SK-N-SH treated with all-trans-retinoic acid at 6 μM for 48 hours (cell line): ENCODE results near the gene GATC.

Source experiments
- ATAC-seq: fragments of 200-7000 bp; cut with Tn5 transposase; 3 replicates; pipeline ENCODE4 v1.9.1; 2020; ENCODE audit warnings: mild to moderate bottlenecking, moderate library complexity
- ARNTL ChIP-seq: fragments of 450-650 bp; formaldehyde crosslinking; IDR thresholded peaks from 2 replicates; pipeline ENCODE4 v1.5.0; 2020; ENCODE audit warnings: low read depth, mild to moderate bottlenecking, moderate library complexity, borderline replicate concordance
- BACH2 ChIP-seq: fragments of 250-450 bp; sonication (Bioruptor Pico); IDR thresholded peaks from 2 replicates; pipeline ENCODE4 v1.9.0; 2021; ENCODE audit warnings: mild to moderate bottlenecking, borderline replicate concordance
- CREB5 ChIP-seq: fragments of 250-450 bp; sonication (Bioruptor Pico); IDR thresholded peaks from 2 replicates; pipeline ENCODE4 v1.5.1; 2020; ENCODE audit warnings: low read depth, mild to moderate bottlenecking, moderate library complexity
- CSDC2 ChIP-seq: fragments of 250-450 bp; sonication (Bioruptor Pico); IDR thresholded peaks from 2 replicates; pipeline ENCODE4 v1.5.0; 2020; ENCODE audit warnings: mild to moderate bottlenecking, moderate library complexity
- CSRNP3 ChIP-seq: fragments of 250-450 bp; sonication (Bioruptor Pico); IDR thresholded peaks from 2 replicates; pipeline ENCODE4 v1.5.1; 2021; ENCODE audit warnings: mild to moderate bottlenecking, moderate library complexity
- ESRRG ChIP-seq: fragments of 250-450 bp; sonication (Bioruptor Pico); IDR thresholded peaks from 2 replicates; pipeline ENCODE4 v1.6.1; 2021; ENCODE audit warnings: mild to moderate bottlenecking
- GLIS3 ChIP-seq: fragments of 250-450 bp; sonication (Bioruptor Pico); IDR thresholded peaks from 2 replicates; pipeline ENCODE4 v1.5.0; 2020; ENCODE audit warnings: mild to moderate bottlenecking, moderate library complexity
- ISL1 ChIP-seq: fragments of 250-450 bp; sonication (Bioruptor Pico); IDR thresholded peaks from 2 replicates; pipeline ENCODE4 v2.1.2; 2022; ENCODE audit warnings: mild to moderate bottlenecking, moderate library complexity
- POU6F1 ChIP-seq: fragments of 250-450 bp; sonication (Bioruptor Pico); IDR thresholded peaks from 2 replicates; pipeline ENCODE4 v1.8.0; 2021; ENCODE audit warnings: low read depth, mild to moderate bottlenecking, moderate library complexity, borderline replicate concordance
- PPARA ChIP-seq: fragments of 250-450 bp; sonication (Bioruptor Pico); IDR thresholded peaks from 2 replicates; pipeline ENCODE4 v1.5.0; 2020; ENCODE audit warnings: mild to moderate bottlenecking, borderline replicate concordance
- RARB ChIP-seq: fragments of 250-450 bp; sonication (Bioruptor Pico); IDR thresholded peaks from 2 replicates; pipeline ENCODE4 v1.8.0; 2021; ENCODE audit warnings: mild to moderate bottlenecking, moderate library complexity
- SNAI2 ChIP-seq: fragments of 250-450 bp; sonication (Bioruptor Pico); IDR thresholded peaks from 2 replicates; pipeline ENCODE4 v1.5.0; 2020; ENCODE audit warnings: mild to moderate bottlenecking, moderate library complexity
- TCF4 ChIP-seq: fragments of 250-450 bp; sonication (Bioruptor Pico); IDR thresholded peaks from 2 replicates; pipeline ENCODE4 v1.8.0; 2021; ENCODE audit warnings: mild to moderate bottlenecking, moderate library complexity, borderline replicate concordance
- TOX ChIP-seq: fragments of 250-450 bp; sonication (Bioruptor Pico); IDR thresholded peaks from 2 replicates; pipeline ENCODE4 v1.8.0; 2021; ENCODE audit warnings: mild to moderate bottlenecking, moderate library complexity, borderline replicate concordance
- ZC3H10 ChIP-seq: fragments of 250-450 bp; sonication (Bioruptor Pico); IDR thresholded peaks from 2 replicates; pipeline ENCODE4 v1.5.1; 2021; ENCODE audit warnings: mild to moderate bottlenecking, moderate library complexity
- ZFP3 ChIP-seq: fragments of 250-450 bp; sonication (Bioruptor Pico); IDR thresholded peaks from 2 replicates; pipeline ENCODE4 v1.5.0; 2020; ENCODE audit warnings: mild to moderate bottlenecking, moderate library complexity
- ZFP30 ChIP-seq: fragments of 450-650 bp; formaldehyde crosslinking; IDR thresholded peaks from 2 replicates; pipeline ENCODE4 v1.5.0; 2022; ENCODE audit warnings: mild to moderate bottlenecking, moderate library complexity
- ZNF565 ChIP-seq: fragments of 450-650 bp; formaldehyde crosslinking; conservative IDR thresholded peaks from 2 replicates; pipeline ENCODE4 v1.5.0; 2020; ENCODE audit warnings: low read depth, mild to moderate bottlenecking, moderate library complexity
- ZNF70 ChIP-seq: fragments of 450-650 bp; formaldehyde crosslinking; IDR thresholded peaks from 2 replicates; pipeline ENCODE4 v1.5.0; 2020; ENCODE audit warnings: mild to moderate bottlenecking, moderate library complexity
- ZNF8 ChIP-seq: fragments of 450-650 bp; formaldehyde crosslinking; IDR thresholded peaks from 2 replicates; pipeline ENCODE4 v1.5.0; 2020; ENCODE audit warnings: mild to moderate bottlenecking, moderate library complexity

GATC gene

GRCh38 chr12:120460157-120460556 is 13.9 kb downstream of the GATC start:
- TF ChIP-seq ISL1 (CRISPR knock-in tag), result no peak
- TF ChIP-seq CREB5, result no peak
- no peak for TF ChIP-seq ZFP3
- TF ChIP-seq GLIS3 (CRISPR knock-in tag), result no peak
- TF ChIP-seq CSDC2 (CRISPR knock-in tag), result no peak
- TF ChIP-seq BACH2 (CRISPR knock-in tag), result no peak
- TF ChIP-seq TOX (CRISPR knock-in tag), result no peak
- no peak for TF ChIP-seq ZNF70 (CRISPR knock-in tag)
- no peak for TF ChIP-seq TCF4 (CRISPR knock-in tag)
- TF ChIP-seq PPARA, result no peak
- no peak for TF ChIP-seq SNAI2 (CRISPR knock-in tag)
- ATAC-seq, result no peak

- no peak for ATAC-seq
- TF ChIP-seq CSDC2 (CRISPR knock-in tag) (no peak), RARB (CRISPR knock-in tag) (no peak), ISL1 (CRISPR knock-in tag) (no peak), ZNF8 (CRISPR knock-in tag) (no peak), GLIS3 (CRISPR knock-in tag) (no peak), POU6F1 (CRISPR knock-in tag) (no peak), ZFP30 (CRISPR knock-in tag) (no peak), TCF4 (CRISPR knock-in tag) (no peak), CSRNP3 (no peak), ARNTL (CRISPR knock-in tag) (no peak), SNAI2 (CRISPR knock-in tag) (no peak)
Observed at GRCh38 chr12:120462099-120462640, 15.9 kb downstream of the GATC start.

GRCh38 chr12:120463712-120464111 is 17.5 kb downstream of the GATC start:
- ATAC-seq, result no peak
- TF ChIP-seq ZNF8 (CRISPR knock-in tag), result no peak
- no peak for TF ChIP-seq CSRNP3
- TF ChIP-seq, all 23 proteins: peak for 0

- ATAC-seq, result no peak
Observed at GRCh38 chr12:120465756-120466155, 19.5 kb downstream of the GATC start.

GRCh38 chr12:120466560-120467315 is 20.5 kb downstream of the GATC start:
- TF ChIP-seq ESRRG (CRISPR knock-in tag), result no peak
- TF ChIP-seq ARNTL (CRISPR knock-in tag), result no peak
- TF ChIP-seq GLIS3 (CRISPR knock-in tag), result no peak
- no peak for TF ChIP-seq PPARA
- TF ChIP-seq ZC3H10 (CRISPR knock-in tag), result no peak
- no peak for TF ChIP-seq RARB (CRISPR knock-in tag)
- no peak for TF ChIP-seq ISL1 (CRISPR knock-in tag)
- no peak for TF ChIP-seq ZNF565 (CRISPR knock-in tag)
- no peak for TF ChIP-seq CSRNP3
- ATAC-seq, result peak; percentile 37

More at GRCh38 chr12:120465756-120466155, 19.5 kb downstream of the GATC start:
- TF ChIP-seq ISL1 (CRISPR knock-in tag) (no peak), ZC3H10 (CRISPR knock-in tag) (no peak), SNAI2 (CRISPR knock-in tag) (no peak), ZNF565 (CRISPR knock-in tag) (no peak), BACH2 (CRISPR knock-in tag) (no peak), ESRRG (CRISPR knock-in tag) (no peak)
- TF ChIP-seq, all 23 proteins: peak for 0
